Measurements from ENCODE around the gene SBK1. TPM values are rescaled to one million over a fixed set of nuclear protein-coding genes. Genes with fewer than 3 reads are reported as not detected.

Gene SBK1
- total and polyA plus RNA-seq, 2 of the 4 experiments (the other 2 are of a cell fraction), result under 0.01 to 0.05 TPM

- no peak overlapping the region for H4K5ac ChIP-seq (ENCODE audit: low read depth, low read length)
- no peaks in the 10 kb centered on the region for H3K9me1 ChIP-seq (ENCODE audit: insufficient read depth, low read length)
- no peak overlapping the region for H3K4me2 ChIP-seq (ENCODE audit: low read depth, low read length)
- H3K18ac ChIP-seq (ENCODE audit: low read depth, low read length), result no peak overlapping the region
- no peaks in the 10 kb centered on the region for H3K4me1 ChIP-seq (ENCODE audit: control insufficient read depth, insufficient read depth, low read length)
- H2BK5ac ChIP-seq (ENCODE audit: low read depth, low read length, poor library complexity, severe bottlenecking), result no peak overlapping the region
- no peak overlapping the region for H2BK120ac ChIP-seq (ENCODE audit: low read depth, low read length)
- no peak overlapping the region for H3K27ac ChIP-seq (ENCODE audit: insufficient read depth, low read length)
- ATAC-seq (ENCODE audit: low read depth), result no peak
- no peaks in the 10 kb centered on the region for H3K79me1 ChIP-seq (ENCODE audit: low read depth in 1 of 2, low read length in 2 of 2)
- H3K9me3 ChIP-seq (ENCODE audit: control insufficient read depth, insufficient read depth, low read length), result no peaks in the 10 kb centered on the region
- no peak overlapping the region for H3K23ac ChIP-seq (ENCODE audit: low read depth, low read length)
- dilution Hi-C loops (cut with HindIII; ENCODE audit: low sequenced_read_pairs, unreplicated experiment), result no loop called here
- no peak overlapping the region for H2BK15ac ChIP-seq (ENCODE audit: low read depth, low read length)
- no peaks in the 10 kb centered on the region for H3K36me3 ChIP-seq (ENCODE audit: control insufficient read depth, insufficient read depth, low read length)
- no peak overlapping the region for H4K91ac ChIP-seq (ENCODE audit: insufficient read depth, low read depth, low read length)
- intact Hi-C loops (cut with micrococcal nuclease), result no loop called here
- H3K14ac ChIP-seq (replicated peaks; ENCODE audit: low read depth, low read length), result no peak overlapping the region
- CTCF ChIA-PET, result no interaction called here
- no peak for TF ChIP-seq CEBPB (IDR thresholded peaks at IDR 0.05; ENCODE audit: low read depth, low read length)
- TF ChIP-seq, protein P1, sequence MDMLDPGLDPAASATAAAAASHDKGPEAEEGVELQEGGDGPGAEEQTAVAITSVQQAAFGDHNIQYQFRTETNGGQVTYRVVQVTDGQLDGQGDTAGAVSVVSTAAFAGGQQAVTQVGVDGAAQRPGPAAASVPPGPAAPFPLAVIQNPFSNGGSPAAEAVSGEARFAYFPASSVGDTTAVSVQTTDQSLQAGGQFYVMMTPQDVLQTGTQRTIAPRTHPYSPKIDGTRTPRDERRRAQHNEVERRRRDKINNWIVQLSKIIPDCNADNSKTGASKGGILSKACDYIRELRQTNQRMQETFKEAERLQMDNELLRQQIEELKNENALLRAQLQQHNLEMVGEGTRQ (IDR thresholded peaks at IDR 0.05; ENCODE audit: low read depth, low read length), result no peak
- no peak for TF ChIP-seq POLR2A (IDR thresholded peaks at IDR 0.05; ENCODE audit: low read depth, low read length)
- TF ChIP-seq MAZ (IDR thresholded peaks at IDR 0.05; ENCODE audit: borderline replicate concordance, low read depth, low read length), result no peak
- TF ChIP-seq SMC3 (IDR thresholded peaks at IDR 0.05; ENCODE audit: low read depth, low read length), result no peak
- TF ChIP-seq FOS (IDR thresholded peaks at IDR 0.05; ENCODE audit: low read depth, low read length), result no peak
- no peak for TF ChIP-seq CTCF (conservative IDR thresholded peaks at IDR 0.05; ENCODE audit: low read depth, low read length)
- no peak for TF ChIP-seq NFE2L2 (IDR thresholded peaks at IDR 0.05; ENCODE audit: low read depth, low read length)
- no peak for TF ChIP-seq MAFK (IDR thresholded peaks at IDR 0.05; ENCODE audit: low read depth, low read length)
- TF ChIP-seq RCOR1 (IDR thresholded peaks at IDR 0.05; ENCODE audit: insufficient replicate concordance, low read length), result no peak
- no peak for TF ChIP-seq RAD21 (IDR thresholded peaks at IDR 0.05; ENCODE audit: low read length)
- no peak for TF ChIP-seq ELK1 (IDR thresholded peaks at IDR 0.05; ENCODE audit: borderline replicate concordance, low read depth, low read length)
- TF ChIP-seq CHD1 (IDR thresholded peaks at IDR 0.05; ENCODE audit: low read depth, low read length), result no peak
- TF ChIP-seq MXI1 (IDR thresholded peaks at IDR 0.05; ENCODE audit: borderline replicate concordance, low read depth, low read length), result no peak
- WGBS, 2 experiments (ENCODE audit: extremely low coverage in 2 of 2, insufficient read length in 1 of 2), result 64% methylated on average over 10 of the region's 15 CpGs; no CpG with 5 or more reads in 1 of the 2 experiments
- H4K8ac ChIP-seq (ENCODE audit: low read depth in 2 of 2, low read length in 2 of 2), result no peak overlapping the region
- H4K20me1 ChIP-seq (ENCODE audit: insufficient read depth, low read length), result no peaks in the 10 kb centered on the region
- H3K4ac ChIP-seq (ENCODE audit: low read depth, low read length), result no peak overlapping the region
- no peak overlapping the region for H3K4me3 ChIP-seq (ENCODE audit: insufficient read depth, low read depth, low read length)
- H2AFZ ChIP-seq (replicated peaks; ENCODE audit: low read length, poor library complexity), result no peak overlapping the region
- H2AK5ac ChIP-seq (ENCODE audit: low read depth, low read length), result no peak overlapping the region
- DNase-seq, result no peak
- H3K56ac ChIP-seq (ENCODE audit: extremely low read depth, insufficient read depth, low read length), result no peak overlapping the region
- H2BK20ac ChIP-seq (ENCODE audit: low read depth, low read length), result no peak overlapping the region
- no peak overlapping the region for H3K9ac ChIP-seq (ENCODE audit: low read depth, low read length)
- H2AK9ac ChIP-seq (replicated peaks; ENCODE audit: low read depth, low read length, poor library complexity), result no peak overlapping the region
- POLR2A ChIA-PET (ENCODE audit: unreplicated experiment), result no interaction called here
- in situ Hi-C loops (cut with MboI; ENCODE audit: low sequenced_read_pairs), result no loop called here
- peaks cover 27% of the 10 kb centered on the region for H3K27me3 ChIP-seq (ENCODE audit: control insufficient read depth, insufficient read depth, low read length)
- no TSS peak for BruUV-seq (replicated peaks)
These were observed 8.3 kb upstream of the SBK1 start for GRCh38 chr16:28283798-28284577.

Data from IMR-90 (cell line).